Right renal pelvis (tissue), 4 donors: ENCODE measurements around the gene ITPRID2. TPM values are rescaled to one million over a fixed set of nuclear protein-coding genes. Genes with fewer than 3 reads are reported as not detected.
"Not testable (repeated sequence)": the region's sequence is repeated elsewhere in the genome, so short reads cannot be mapped to it uniquely, and the experiment has no call there.

Experiments
- DNase-seq, 4 donors: peaks; one replicate each; pipeline ENCODE4 v3.0.0-alpha.2; 2013; ENCODE audit warnings: low read depth in 4 of 4, low spot score in 3 of 4, missing footprints in 1 of 4
- polyA plus RNA-seq, 4 donors: library from polyadenylated mRNA; unstranded; fragments of 120-200 nt; gene quantifications; one replicate each; pipeline ENCODE4 v1.2.1, GENCODE V29; 2013; ENCODE audit not compliant: insufficient read length in 4 of 4

ITPRID2 gene
- polyA plus RNA-seq, 4 donors = 154 to 207 (median 174) TPM

GRCh38 chr2:181957668-181958067 is 66.1 kb downstream of the ITPRID2 start:
- DNase-seq = no peak

DNA sequence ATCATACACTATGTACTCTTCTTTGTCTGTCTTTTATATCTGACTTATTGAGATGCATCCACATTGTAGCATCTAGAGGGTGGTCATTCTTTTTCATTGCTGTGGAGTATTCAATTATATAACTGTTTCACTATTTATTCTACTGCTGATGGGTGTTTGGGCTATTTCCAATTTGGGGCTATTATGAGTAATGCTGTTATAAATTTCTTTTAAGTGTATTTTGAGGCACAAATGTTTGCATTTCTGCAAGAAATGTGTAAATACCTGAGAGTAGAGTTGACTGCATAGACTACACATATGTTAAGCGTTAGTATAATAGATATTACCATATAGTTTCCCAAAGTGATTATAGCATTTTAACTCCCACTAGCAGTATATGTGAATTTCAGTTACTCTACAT is 67.2 kb downstream of the ITPRID2 start:
- no peak for DNase-seq

DNA sequence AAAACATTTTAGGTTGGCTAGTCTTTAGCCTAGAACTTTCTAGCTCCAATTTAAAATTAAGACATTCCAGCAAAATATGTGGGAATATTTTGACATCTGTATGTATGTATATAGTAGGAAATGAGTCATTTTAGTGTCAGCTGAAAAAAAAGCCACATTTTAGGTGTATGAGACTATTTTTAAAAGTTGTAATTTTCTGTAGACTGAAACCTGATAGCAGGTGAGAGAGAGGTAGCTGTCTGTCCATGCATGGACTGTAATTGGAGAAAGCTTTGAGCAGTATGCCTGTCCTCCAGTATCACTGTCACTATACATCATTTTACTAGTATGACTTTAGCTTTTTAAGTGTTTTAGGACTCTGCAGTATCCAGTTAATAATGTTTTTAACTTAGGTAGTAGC is 68.0 kb downstream of the ITPRID2 start:
- DNase-seq = no peak

DNA sequence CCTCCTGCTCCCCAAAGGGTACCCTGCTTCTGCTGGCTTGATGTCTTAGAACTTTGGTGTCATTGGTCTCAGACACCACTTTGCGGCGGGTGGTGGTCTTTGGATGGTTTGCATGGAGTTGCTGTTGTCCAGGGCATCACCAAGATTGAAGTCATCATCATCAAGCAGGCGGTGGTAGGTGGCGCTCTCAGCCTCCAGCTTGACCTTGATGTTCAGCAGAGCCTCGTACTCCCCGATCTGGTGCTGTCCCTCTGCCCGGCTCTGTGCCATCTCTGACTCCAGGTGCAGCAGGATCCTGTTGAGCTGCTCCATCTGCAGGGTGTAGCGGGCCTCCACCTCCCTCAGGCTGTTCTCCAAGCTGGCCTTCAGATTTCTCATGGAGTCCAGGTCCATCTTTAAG is 69.6 kb downstream of the ITPRID2 start:
- DNase-seq = not testable (repeated sequence)

- no peak for DNase-seq
These were observed 70.6 kb downstream of the ITPRID2 start for GRCh38 chr2:181962142-181962541.

GRCh38 chr2:181970160-181970794 is 78.7 kb downstream of the ITPRID2 start:
- no peak for DNase-seq

- no peak for DNase-seq
These were observed 79.5 kb downstream of the ITPRID2 start for GRCh38 chr2:181971032-181971431.

DNA sequence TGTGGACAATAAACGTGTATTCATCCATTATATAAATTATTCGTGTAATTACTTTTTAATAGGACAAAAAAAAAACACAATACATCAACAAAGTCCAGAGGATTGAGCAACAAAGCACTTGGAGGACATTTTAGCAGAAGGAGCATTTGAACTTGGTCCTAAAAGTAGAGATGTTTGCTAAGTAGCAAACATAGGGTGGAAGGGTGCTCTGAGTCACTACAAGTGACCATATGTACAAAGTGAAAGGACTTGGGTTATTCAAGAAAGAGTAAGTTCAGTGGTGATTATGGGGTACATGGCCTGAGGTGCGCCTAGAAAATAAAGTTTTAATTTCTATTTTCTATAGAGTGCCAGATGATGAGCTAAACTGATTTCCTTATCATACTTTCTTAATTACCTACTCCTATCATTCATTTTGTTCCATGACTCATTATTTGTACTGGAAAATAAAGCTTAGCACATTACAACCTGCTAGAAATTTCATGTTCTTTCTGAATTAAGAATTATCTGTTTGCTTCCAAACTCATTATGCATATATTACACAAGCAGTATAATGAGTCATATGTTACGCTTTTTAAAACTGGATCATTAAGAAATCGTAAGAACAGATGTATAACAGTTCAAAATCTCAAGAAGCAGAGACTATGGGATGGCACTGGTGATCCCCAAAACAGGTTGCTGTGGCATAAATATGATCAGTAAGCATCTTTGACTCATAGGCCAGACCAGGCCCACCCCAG is 81.1 kb downstream of the ITPRID2 start:
- DNase-seq = no peak

DNA sequence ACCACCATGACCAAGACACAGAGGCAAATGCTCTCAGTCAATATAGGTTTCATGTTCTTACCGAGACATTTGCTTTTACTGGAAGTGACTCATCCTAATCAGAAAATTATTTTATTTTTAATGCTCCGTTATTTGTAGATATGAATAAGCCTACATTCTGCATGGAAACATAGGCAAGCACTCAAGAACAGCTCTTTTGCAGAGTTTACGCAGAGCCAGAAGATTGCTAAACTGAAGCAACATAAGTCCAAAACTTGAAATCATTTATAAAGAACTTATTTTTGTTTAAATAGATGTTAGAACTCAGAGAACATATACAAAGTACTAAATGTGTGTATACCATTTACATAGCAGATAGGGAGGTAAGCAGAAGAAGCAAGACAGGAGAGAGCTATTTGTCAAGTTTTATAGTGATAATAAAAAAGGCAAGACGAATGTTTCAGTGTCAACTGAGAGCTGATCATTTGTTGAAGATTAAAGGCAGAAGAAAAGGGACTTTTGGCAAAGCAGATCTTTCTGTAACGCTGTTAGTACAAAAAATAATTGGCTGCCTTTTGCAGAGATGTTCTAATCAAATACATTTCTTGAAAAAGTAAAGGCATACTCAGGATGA is 81.7 kb downstream of the ITPRID2 start:
- no peak for DNase-seq

- no peak for DNase-seq
These were observed 86.3 kb downstream of the ITPRID2 start for GRCh38 chr2:181977661-181978350.

GRCh38 chr2:181978351-181979150 is 87.0 kb downstream of the ITPRID2 start:
- DNase-seq = no peak

Other genes starting within 250 kb of the ITPRID2 start
- 10 to 100 TPM; 14.3 to 19.4 (median 16.4) TPM for gene CERKL, start 234.6 kb upstream of the ITPRID2 start, polyA plus RNA-seq
- gene NEUROD1, start 211.2 kb upstream of the ITPRID2 start, polyA plus RNA-seq = not detected
- gene PPP1R1C, start 94.1 kb downstream of the ITPRID2 start, polyA plus RNA-seq = 1 to 10 TPM; 1.6 to 2.3 (median 1.9) TPM